ENCODE data around the gene ATF4.

ATF4 gene

GRCh38 chr22:39481595-39481994, 38.8 kb upstream of the ATF4 start:
- no peaks in the 10 kb centered on the region for H3F3A ChIP-seq (ENCODE audit: low read depth)
- H3K4me1 ChIP-seq (ENCODE audit: insufficient read depth, low read length, poor library complexity, severe bottlenecking): no peaks in the 10 kb centered on the region
- H4K20me1 ChIP-seq (ENCODE audit: insufficient read depth, low read length, poor library complexity, severe bottlenecking): peaks cover 2% of the 10 kb centered on the region
- no peak overlapping the region for H3K4me2 ChIP-seq (ENCODE audit: low read depth, low read length, poor library complexity, severe bottlenecking)
- H3K9ac ChIP-seq (ENCODE audit: low read depth, low read length, poor library complexity, severe bottlenecking): no peak overlapping the region
- H3K27me3 ChIP-seq (ENCODE audit: insufficient read depth, low read length, poor library complexity, severe bottlenecking): no peaks in the 10 kb centered on the region
- TF ChIP-seq EZH2phosphoT487 (IDR thresholded peaks at IDR 0.05; ENCODE audit: borderline replicate concordance) (no peak), CTCF (conservative IDR thresholded peaks at IDR 0.05; ENCODE audit: low read length) (no peak)
- H3K36me3 ChIP-seq (ENCODE audit: insufficient read depth, low read length): peaks cover 4% of the 10 kb centered on the region; the same call in 1 of the 2 replicates
- no peak overlapping the region for H2AFZ ChIP-seq (ENCODE audit: low read length)
- no peak overlapping the region for H3K4me3 ChIP-seq (ENCODE audit: low read length, poor library complexity, severe bottlenecking)
- no peaks in the 10 kb centered on the region for H3K9me3 ChIP-seq (ENCODE audit: insufficient read depth, low read depth, low read length)
- no peaks in the 10 kb centered on the region for H3K9me2 ChIP-seq (replicated peaks; ENCODE audit: low read depth, low read length)
- no peaks in the 10 kb centered on the region for H3K79me2 ChIP-seq (ENCODE audit: insufficient read depth, low read length)

GRCh38 chr22:39482768-39483167, 37.6 kb upstream of the ATF4 start:
- Histone ChIP-seq H2AFZ (ENCODE audit: low read length) (no peak overlapping the region), H3K36me3 (ENCODE audit: insufficient read depth, low read length) (peaks cover 1% of the 10 kb centered on the region; the same call in 1 of the 2 replicates)

DNA sequence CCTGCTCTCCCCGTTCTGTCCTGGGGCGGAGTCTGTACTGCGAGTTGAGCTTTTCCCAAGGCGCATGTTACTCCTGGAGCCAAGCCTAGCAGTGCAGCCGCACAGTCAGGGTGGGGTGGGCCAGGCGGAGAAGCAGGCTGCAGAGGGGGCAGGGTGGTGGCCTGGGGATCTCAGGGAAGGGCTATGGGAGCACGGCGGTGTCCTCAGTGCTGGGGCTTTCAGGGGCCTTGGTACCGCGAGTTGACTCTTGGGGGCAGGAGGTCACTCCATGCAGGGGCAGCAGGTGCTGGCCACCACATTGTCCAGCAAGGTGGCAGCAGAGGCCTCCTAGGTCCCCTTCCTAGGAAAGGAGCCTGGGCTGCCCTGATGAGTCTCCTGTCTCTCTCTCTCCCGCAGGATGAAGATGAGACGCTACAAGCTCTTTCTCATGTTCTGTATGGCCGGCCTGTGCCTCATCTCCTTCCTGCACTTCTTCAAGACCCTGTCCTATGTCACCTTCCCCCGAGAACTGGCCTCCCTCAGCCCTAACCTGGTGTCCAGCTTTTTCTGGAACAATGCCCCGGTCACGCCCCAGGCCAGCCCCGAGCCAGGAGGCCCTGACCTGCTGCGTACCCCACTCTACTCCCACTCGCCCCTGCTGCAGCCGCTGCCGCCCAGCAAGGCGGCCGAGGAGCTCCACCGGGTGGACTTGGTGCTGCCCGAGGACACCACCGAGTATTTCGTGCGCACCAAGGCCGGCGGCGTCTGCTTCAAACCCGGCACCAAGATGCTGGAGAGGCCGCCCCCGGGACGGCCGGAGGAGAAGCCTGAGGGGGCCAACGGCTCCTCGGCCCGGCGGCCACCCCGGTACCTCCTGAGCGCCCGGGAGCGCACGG, 33.2 kb upstream of the ATF4 start:
- Histone ChIP-seq H3F3A (ENCODE audit: low read depth) (no peaks in the 10 kb centered on the region), H3K27me3 (ENCODE audit: insufficient read depth, low read length, poor library complexity, severe bottlenecking) (no peaks in the 10 kb centered on the region), H3K79me2 (ENCODE audit: insufficient read depth, low read length) (no peaks in the 10 kb centered on the region), H3K36me3 (ENCODE audit: insufficient read depth, low read length) (peaks cover 7% of the 10 kb centered on the region; the same call in 1 of the 2 replicates), H4K20me1 (ENCODE audit: insufficient read depth, low read length, poor library complexity, severe bottlenecking) (no peaks in the 10 kb centered on the region), H3K4me3 (ENCODE audit: low read length, poor library complexity, severe bottlenecking) (no peak overlapping the region), H3K4me1 (ENCODE audit: insufficient read depth, low read length, poor library complexity, severe bottlenecking) (no peaks in the 10 kb centered on the region), H3K4me2 (ENCODE audit: low read depth, low read length, poor library complexity, severe bottlenecking) (no peak overlapping the region), H3K9me3 (ENCODE audit: insufficient read depth, low read depth, low read length) (no peaks in the 10 kb centered on the region), H3K9me2 (replicated peaks; ENCODE audit: low read depth, low read length) (no peaks in the 10 kb centered on the region), H3K9ac (ENCODE audit: low read depth, low read length, poor library complexity, severe bottlenecking) (no peak overlapping the region), H2AFZ (ENCODE audit: low read length) (no peak overlapping the region)
- TF ChIP-seq EZH2phosphoT487 (IDR thresholded peaks at IDR 0.05; ENCODE audit: borderline replicate concordance) (no peak), CTCF (conservative IDR thresholded peaks at IDR 0.05; ENCODE audit: low read length) (no peak)

More at GRCh38 chr22:39482768-39483167, 37.6 kb upstream of the ATF4 start:
- H3K4me3 ChIP-seq (ENCODE audit: low read length, poor library complexity, severe bottlenecking): no peak overlapping the region
- H4K20me1 ChIP-seq (ENCODE audit: insufficient read depth, low read length, poor library complexity, severe bottlenecking): peaks cover 2% of the 10 kb centered on the region
- H3F3A ChIP-seq (ENCODE audit: low read depth): no peaks in the 10 kb centered on the region
- no peak for TF ChIP-seq CTCF (conservative IDR thresholded peaks at IDR 0.05; ENCODE audit: low read length)
- TF ChIP-seq EZH2phosphoT487 (IDR thresholded peaks at IDR 0.05; ENCODE audit: borderline replicate concordance): no peak
- H3K4me2 ChIP-seq (ENCODE audit: low read depth, low read length, poor library complexity, severe bottlenecking): no peak overlapping the region
- H3K79me2 ChIP-seq (ENCODE audit: insufficient read depth, low read length): no peaks in the 10 kb centered on the region
- H3K9me3 ChIP-seq (ENCODE audit: insufficient read depth, low read depth, low read length): no peaks in the 10 kb centered on the region
- H3K9ac ChIP-seq (ENCODE audit: low read depth, low read length, poor library complexity, severe bottlenecking): no peak overlapping the region
- H3K4me1 ChIP-seq (ENCODE audit: insufficient read depth, low read length, poor library complexity, severe bottlenecking): no peaks in the 10 kb centered on the region
- H3K27me3 ChIP-seq (ENCODE audit: insufficient read depth, low read length, poor library complexity, severe bottlenecking): no peaks in the 10 kb centered on the region
- H3K9me2 ChIP-seq (replicated peaks; ENCODE audit: low read depth, low read length): no peaks in the 10 kb centered on the region

All from Loucy (cell line).